RPMI8226 (cell line): ENCODE data around the gene OSBPL7.
"Not testable (repeated sequence)": the region's sequence is repeated elsewhere in the genome, so short reads cannot be mapped to it uniquely, and the experiment has no call there.

Experiments used
- DNase-seq: peaks from one replicate; pipeline ENCODE4 v3.0.0-alpha.2; 2015

OSBPL7 gene

DNA sequence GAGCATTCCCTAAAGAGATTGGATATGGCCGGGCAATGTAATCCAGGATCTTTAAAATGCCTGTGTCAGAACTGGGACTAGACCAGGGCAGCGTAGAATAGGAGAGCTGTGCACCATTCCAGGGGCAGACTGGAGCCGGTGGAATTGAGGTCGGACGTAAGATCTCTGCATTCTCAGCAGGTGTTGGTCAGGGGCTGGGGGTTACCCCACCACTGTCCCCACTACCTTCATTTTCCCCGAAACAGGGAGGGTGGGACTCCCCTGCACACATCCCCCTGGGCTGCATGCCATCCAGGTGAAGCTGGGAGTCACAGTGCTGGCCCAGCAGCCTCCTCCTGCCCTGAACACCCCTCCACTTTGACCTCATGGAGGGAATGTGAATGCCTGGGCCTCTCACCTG lies 17.8 kb downstream of the OSBPL7 start:
- DNase-seq = no peak

DNA sequence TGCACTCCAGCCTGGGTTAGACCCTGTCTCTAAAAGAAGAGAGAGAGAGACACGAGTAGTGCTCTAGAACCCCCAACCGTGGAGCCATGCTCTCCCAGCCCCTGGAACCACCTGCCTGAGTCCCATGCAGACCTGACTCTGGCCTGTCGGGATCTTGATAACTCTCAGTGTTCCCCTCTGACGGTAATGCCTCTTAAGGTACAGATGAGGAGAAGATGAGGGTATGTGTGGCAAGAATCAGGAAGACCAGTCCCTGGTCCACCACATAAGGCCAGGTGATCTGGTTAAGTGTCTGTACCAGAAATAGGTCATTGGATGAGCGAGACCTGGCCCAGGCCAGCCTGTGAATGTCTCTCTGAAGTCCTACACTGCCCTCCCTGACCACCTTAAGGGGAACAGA lies 18.4 kb downstream of the OSBPL7 start:
- no peak for DNase-seq

DNA sequence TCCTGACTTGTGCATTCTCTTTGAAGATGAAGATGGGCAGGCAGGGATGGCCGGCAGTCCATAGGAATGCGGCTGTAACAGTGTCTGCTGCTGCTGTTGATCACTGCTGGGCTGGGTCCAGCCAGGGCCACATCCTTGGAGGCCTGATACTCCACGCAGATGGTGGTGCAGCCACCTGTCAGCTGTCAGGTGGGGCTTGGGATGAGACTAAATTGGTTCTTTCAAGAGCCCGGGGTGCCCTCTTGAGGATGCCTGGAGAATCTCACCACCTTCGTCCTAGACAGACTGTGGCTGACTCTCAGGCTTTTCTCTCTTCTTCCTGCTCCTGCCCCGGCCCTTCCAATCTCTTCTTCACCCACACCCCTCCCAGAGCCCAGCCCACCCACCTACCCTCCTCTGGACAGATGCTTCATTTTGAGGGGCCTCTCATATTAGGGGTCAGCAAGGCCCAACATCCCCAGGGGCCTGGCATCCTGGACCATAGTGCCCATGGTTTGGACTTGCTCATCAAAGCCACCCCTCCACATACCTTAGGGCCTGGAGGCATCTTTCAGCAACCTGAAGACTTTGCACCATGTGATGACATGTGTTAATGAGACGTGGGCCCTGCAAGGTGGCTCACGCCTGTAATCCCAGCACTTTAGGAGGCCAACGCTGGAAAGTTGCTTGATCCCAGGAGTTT lies 19.1 kb downstream of the OSBPL7 start:
- DNase-seq = peak; percentile 79

DNA sequence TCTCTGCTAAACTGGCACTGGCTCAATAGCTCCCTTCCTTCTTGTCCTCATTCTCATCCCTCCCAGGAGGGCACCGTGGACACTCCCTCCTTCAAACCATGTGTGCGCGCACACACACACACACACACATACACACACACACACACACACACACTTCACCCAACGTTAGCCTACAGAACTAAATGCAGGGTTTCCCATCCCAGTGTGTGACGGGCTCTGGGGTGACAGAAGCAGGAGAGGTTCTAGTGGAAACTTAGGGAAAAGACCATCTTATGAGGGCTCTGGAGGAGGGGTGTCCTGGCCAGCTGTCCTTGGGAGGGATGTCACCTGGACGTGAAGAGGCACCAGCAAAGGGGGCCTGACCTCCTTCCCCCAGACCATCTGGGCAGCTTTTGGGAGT lies 19.7 kb downstream of the OSBPL7 start:
- DNase-seq = no peak

DNA sequence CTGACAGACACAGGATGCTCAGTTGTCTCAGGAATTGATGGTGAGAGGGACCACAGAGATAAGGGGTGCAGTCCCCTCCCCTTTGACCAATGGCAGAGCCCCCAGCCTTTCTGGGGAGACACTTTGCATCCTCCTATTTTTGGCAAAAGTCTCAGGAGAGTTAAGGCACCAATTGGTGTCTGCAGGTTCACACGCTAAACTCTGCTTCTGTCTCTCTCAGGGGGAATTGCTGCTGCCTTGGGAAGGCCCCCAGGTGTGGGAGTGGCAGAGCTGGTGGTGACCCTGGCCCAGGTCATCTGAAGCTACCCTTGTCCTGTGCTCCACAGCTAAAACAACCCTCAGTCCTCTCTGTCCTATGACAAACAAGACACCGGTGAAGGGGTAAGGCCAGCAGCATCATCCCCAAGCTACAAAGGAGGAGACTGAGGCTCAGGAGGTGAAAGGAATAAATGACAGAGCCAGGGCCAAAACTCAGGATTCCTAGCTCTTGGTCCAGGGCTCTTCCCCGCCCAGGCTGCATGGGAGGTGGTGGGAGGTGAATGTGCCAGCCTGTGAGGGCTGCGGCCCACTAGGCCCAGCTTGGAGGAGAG lies 20.3 kb downstream of the OSBPL7 start:
- no peak for DNase-seq

DNA sequence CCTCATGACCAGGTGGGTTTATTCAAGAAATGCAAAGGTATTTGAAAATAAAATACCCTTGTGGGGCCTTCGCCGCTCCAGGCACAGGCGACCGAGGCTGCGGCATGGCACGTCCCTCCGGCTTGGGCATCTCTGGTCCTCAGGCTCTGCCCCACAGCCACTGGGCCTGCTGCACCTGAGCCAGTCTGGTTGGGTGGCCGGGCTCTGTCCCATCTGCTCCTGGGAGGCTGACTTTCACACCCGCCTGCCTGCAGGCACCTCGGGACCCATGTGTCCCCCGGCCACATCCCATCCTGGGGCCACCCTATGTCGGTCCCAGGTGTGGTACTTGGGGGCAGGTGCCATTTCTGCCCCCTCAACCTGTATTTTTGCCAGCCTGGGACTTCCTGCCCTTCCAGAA lies 20.9 kb downstream of the OSBPL7 start:
- DNase-seq = no peak

DNA sequence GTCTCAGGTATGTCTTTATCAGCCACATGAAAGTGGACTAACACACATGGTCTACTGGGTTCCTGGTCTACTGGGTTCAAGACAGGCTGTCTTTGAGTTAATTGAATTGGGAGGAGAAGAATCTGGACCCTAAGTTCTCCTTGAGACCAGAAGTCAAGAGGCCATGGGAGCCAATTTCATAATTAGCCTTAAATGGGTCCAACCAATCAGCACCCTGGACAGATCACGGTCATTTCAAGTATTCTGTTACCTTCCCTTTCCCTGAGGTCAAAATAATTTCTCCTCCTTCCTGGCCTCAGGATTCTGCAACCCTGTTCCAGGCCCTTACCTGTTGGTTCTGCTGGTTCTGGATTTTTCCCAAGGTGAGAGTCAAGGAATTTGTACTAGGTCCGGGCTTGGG lies 23.8 kb downstream of the OSBPL7 start:
- no peak for DNase-seq

DNA sequence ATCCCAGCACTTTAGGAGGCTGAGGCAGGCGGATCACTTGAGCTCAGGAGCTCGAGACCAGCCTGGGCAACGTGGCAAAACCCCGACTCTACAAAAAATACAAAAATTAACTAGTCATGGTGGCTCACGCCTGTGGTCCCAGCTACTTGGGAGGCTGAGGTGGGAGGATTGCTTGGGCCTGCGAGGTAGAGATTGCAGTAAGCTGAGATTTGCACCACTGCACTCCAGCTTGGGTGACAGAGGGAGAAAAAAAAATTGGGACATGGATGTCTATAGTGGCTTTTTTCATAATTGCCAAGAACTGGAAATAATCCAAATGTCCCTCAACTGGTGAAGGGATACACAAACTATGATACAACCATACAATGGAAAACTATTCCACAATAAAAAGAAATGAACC lies 28.6 kb downstream of the OSBPL7 start:
- no peak for DNase-seq

DNA sequence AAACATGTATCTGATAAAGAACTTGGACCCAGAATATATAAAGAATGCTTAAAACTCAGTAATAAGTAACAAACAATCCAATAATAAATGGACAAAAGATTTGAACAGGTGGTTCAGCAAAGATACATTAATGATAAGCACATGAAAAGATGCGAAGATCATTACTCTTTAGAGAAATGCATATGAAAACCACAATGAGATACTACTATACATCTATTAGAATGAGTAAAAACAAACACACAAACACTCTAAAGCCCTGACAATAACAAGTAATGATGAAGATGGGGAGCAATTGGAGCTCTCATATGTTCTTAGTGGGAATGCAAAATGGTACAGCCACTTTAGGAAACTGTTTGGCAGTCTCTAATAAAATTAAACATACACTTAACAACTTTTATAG lies 29.1 kb downstream of the OSBPL7 start:
- no peak for DNase-seq

DNA sequence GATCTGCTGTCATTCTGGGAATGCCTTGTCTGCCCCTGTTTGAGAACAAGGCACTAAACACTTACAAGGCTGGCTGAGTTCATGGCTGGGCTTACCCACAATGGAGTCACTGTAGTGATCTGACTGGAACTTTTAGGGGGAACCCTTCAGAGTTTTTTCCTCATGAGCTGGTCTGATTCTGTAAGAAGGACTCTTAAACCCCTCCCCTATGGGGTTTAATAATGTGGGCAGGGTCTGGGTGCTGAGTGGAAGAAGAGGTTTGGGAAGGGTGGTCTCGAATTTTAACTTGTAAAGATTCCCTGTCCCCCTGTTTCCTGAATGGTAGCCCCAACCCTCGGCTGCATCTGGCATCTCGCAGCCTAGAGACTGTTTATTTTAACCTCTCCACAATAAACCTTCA lies 30.6 kb downstream of the OSBPL7 start:
- DNase-seq = no peak

DNA sequence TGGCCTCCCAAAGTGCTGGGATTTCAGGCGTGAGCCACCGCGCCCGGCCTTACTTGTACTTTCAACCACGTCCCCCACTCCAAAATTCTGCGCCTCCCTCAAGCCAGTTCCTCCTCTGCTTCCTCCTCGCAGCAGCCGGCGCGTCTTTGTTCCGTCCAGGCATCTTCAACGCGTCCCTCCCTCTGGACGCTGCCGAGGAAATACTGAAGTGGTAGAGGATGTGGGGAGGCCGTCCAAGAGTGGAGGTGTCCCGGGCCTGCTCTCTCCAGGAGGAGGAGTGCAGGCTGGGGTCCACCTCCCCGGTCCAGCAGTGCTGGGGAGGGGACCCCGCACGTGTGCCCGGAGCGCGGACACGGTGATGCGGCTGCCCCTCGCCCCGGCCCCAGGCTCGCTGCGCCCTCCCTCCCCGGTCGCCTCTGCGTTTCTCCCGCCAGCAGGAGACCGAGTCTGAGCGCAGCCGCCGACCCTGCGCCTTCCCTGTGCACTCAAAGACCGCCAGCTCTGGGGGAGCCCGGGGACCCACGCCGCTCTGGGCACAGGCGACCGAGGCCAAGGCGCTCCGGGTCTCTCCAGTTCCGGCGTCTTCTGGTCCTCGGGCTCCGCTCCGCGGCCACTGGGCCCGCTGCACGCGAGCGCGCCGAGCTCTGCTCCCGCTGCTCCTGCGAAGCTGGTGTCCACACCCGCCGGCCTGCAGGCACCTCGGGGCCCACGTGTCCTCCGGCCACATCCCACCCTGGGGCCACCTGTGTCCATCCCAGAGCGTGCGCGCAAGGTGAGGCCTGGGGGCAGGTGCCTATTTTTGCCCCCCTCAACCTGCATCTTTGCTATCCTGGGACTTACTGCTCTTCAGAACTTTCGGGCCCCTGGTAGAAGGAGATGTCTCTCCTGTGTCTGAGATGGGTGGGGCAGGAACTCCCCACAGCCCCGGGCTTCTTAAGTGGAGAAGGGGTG lies 31.7 kb downstream of the OSBPL7 start:
- DNase-seq = peak; percentile 65

DNA sequence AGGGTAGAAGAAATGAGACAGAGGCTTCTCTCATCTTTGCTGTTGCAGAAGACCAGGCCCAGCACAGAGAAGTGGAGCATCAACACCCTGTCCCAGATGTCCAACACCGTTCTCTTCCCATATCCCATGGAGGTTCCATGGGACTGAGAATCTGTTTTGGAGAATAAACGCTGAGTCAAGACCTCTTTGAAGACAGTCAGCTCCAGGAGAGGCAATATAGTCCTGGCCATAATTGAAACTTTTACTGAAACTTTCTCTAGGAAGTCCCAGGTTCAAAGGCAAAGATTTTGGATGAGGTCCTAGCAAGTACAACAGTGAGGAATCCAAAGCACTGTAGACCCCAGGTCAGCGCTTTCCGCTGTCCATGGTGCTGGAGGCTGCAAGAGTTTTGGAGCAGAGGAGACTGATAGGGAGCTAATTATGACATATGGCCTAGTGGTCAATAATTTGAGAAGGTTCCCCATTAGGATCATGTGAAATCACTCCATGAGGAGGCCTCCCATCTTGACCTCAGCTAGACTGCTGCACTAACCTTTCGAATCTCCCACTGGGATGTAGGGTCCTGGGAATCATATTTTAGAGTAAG lies 36.0 kb downstream of the OSBPL7 start:
- DNase-seq = peak; percentile 49

DNA sequence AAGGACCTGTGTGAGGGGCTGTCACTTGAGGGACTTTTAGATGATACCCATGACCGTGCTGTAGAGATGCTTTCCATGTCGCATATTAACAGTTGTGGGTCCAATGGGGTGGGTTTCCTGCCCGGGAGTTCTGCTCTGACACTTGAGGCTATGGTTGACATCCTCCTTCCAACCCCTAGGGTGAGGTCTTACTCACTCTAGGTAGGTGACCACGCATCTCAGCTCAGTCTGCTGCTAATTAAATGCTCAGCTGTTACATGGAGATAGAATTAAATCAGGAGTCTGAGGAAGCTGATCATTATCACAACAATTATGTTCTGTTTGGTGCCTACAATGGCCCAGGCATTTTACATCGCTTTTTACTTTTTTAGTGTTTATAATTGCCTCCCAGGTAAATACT lies 40.2 kb downstream of the OSBPL7 start:
- no peak for DNase-seq

DNA sequence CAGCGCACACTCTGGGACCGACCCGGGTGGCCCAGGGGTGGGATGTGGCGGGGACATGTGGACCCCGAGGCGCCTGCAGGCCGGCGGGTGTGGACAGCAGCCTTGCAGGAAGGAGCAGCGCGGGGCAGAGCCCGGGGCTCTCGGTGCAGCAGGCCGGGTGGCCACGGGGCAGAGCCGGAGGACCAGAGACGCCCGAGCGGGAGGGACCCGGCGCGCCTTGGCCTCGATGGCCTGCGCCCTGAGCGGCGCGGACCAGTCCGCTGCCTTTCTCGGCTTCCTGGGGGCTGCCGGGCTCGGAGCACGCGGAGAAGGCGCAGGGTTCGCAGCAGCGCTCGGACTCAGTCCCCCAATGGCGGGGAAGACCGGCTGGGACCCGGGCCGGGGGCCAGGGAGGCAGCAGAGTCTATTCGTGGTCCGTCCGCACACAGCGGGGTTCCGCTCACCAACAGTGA lies 43.4 kb downstream of the OSBPL7 start:
- DNase-seq = no peak

DNA sequence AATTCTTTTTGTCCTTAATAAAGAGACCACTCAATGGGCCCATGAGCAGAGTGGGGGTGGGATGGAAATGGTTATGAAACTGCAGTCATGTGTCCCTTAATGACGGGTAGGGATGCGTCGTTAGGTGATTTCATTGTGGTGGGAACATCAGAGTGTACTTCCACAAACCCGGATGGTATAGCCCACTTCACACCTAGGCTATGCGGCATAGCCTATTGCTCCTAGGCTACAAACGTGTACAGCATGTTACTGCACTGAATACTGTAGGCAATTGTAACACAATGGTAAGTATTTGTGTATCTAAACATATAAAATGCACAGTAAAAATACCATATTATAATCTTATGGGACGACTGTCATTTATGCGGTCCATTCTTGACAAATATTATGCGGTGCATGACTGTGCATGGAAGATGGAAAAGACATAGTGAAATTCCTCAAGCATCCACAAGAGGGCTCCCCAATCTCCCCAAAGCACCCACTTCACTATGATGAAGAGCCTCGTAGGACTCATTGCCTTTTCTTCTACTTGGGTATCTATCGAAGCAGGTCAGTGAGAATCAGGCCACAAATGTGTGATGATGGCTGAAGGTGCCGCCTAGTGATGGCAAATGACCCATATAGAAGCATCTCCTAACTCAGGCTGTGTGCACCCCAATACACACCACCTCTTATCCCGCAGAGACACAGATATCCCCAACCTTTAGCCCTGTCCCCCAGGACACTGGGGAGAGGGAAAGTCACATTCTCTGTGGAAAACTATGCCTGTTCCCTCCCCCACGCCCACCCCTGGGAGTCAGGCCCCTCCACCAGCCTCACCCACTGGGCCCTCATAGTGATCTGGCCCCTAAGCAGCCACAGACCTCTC lies 45.0 kb downstream of the OSBPL7 start:
- DNase-seq = peak; percentile 48

DNA sequence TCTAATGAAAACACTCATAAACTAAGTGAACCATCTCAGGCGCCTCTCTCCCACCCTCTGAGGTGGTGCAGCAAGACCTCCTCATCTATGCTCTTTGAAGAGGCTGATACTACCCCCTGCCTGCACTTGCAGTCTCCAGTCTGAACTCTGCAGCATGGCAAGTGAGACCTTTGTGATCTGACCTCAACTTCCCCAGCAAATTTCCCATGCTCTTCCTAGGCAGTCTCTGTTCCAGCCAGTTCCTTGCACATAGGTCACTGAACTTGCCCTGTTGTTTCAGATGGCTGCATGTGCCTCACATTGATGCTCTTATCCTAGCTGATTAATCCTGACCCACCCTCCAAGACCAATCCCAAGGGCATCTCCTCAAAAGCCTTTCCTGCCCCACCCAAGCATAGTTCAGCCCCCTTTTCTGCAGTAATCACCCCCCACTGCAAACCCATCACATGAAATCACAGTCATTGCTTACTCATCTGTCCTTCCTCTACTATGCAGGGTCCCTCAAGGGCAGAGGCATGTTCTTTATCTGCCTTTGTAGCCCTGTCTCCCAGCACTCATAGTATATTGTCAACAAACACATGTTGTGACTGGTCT lies 46.5 kb downstream of the OSBPL7 start:
- no peak for DNase-seq

DNA sequence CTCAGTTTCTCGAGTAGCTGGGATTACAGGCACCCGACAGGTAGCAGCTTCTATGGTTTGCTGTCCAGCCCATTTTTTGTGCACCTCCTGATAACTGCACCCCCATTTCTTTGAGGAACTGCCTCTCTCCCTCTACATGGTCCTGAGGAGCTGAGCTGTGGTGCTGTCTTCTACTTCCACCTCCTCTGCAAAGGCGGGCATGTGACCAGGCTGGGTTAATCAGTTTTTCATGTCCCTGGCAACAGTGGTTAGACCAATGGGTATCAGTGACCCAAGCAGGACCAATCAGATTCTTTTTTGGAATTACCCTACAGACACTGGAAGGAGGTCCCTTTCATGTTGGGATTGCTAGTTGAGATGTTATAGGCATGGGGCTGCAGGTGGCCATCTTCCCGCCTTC lies 47.3 kb downstream of the OSBPL7 start:
- no peak for DNase-seq

DNA sequence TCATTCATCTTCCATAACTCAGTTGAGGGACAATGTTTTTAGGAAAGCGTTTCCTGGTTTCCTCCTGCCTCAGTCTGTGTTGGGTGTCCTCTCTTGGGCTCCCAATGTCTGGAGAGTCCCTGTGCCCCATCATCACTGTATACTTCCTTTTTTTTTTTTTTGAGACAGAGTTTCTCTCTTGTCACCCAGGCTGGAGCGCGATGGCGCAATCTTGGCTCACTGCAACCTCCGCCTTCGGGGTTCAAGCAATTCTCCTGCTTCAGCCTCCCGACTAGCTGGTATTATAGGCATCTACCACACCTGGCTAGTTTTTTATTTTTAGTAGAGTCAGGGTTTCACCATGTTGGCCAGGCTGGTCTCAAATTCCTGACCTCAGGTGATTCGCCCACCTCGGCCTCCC lies 47.9 kb downstream of the OSBPL7 start:
- not testable (repeated sequence) for DNase-seq

DNA sequence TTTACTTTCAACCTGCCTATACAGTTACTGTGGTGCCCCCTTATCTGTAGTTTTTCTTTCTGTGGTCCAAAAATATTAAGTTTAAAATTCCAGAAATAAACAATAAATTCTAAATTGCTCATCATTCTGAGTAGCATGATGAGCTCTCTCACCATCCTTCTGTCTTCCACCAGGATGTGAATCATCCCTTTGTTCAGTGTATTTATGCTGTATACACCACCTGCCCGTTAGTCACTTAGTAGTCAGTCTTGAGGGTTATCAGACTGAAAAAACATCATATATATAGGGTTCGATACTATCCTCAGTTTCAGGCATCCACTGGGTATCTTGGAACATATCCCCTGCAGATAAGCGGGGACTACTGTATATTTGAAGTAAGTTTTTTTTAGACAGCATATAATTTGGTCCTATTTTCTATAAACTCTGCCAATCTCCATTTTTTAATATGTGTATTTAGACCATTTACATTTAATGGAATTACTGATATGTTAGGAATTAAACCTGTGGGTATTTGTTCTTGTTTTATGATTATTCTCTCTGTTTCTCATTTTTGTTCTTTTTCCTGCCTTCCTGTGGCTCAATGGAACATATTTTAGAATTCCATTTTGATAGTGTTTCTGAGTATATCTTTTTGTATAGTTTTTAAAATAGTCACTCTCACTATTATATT lies 57.5 kb downstream of the OSBPL7 start:
- no peak for DNase-seq

DNA sequence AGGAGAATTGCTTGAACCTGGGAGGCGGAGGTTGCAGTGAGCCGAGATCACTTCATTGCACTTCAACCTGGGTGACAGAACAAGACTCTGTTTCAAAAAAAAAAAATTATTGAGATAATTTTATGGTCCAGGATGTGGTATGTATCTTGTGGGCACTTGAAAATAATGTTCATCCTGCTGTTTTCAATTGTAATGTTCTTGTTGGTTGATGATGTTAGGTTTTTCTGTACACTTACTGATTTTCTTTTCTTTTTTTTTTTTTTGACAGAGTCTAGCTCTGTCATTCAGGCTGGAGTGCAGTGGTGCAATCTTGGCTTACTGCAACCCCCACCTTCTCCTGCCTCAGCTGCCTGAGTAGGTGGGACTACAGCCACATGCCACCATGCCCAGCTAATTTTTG lies 58.9 kb downstream of the OSBPL7 start:
- no peak for DNase-seq

DNA sequence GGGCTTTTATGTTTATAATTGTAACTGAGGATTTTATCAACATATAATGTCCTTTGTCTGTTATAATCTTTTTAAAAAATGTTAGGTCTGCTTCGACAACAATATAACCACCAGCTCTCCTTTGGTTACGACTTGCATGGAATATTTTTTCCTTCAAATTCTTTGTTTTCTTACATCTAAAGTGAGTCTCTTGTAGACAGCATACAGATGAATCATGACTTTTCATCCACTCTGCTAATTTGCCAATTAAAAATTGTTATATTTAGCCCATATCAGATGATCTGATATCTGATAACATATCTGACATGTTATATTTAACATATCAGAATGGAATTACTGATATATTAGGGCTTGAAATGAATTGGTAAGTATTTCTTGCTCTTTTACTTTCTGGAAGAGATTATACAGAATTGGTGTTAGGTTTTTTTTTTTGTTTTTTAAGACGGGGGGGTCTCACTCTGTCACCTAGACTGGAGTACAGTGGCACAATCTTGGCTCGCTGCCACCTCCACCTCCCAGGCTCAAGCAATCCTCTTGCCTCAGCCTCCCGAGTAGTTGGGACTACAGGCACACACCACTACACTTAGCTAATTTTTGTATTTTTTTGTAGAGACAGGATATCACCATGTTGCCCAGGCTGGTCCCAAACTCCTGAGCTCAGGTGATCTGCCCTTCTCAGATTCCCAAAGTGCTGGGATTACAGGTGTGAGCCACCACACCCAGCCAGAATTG lies 61.0 kb downstream of the OSBPL7 start:
- DNase-seq = no peak
